HepG2 (cell line): ENCODE measurements around the gene NDUFB5. TPM values are rescaled to one million over a fixed set of nuclear protein-coding genes. Genes with fewer than 3 reads are reported as not detected.

Experiments used
- CCAR2 ChIP-seq: fragments of 200-400 bp; formaldehyde crosslinking; optimal IDR thresholded peaks from 2 replicates; pipeline ENCODE3; 2018; ENCODE audit warnings: low read depth, mild to moderate bottlenecking, low read length, moderate library complexity
- FOSL1 ChIP-seq: sonication (generic); formaldehyde crosslinking; IDR thresholded peaks from 2 replicates; pipeline ENCODE4 v1.9.0; 2021; ENCODE audit warnings: missing genetic modification reagents, borderline replicate concordance
- GLI4 ChIP-seq: sonication (generic); formaldehyde crosslinking; IDR thresholded peaks from 2 replicates; pipeline ENCODE4 v1.5.1; 2020; ENCODE audit warnings: missing genetic modification reagents, mild to moderate bottlenecking, moderate library complexity, borderline replicate concordance
- HNRNPK ChIP-seq: fragments of 200-400 bp; formaldehyde crosslinking; IDR thresholded peaks from 2 replicates; pipeline ENCODE4 v1.6.1; 2018; ENCODE audit warnings: low read length, low read depth, moderate library complexity, mild to moderate bottlenecking; ENCODE audit not compliant: poor library complexity, severe bottlenecking
- HNRNPLL ChIP-seq: fragments of 200-400 bp; formaldehyde crosslinking; IDR thresholded peaks from 2 replicates; pipeline ENCODE4 v1.6.1; 2017; ENCODE audit warnings: mild to moderate bottlenecking, low read depth, low read length; ENCODE audit not compliant: poor library complexity, severe bottlenecking
- NAIF1 ChIP-seq: sonication (generic); formaldehyde crosslinking; IDR thresholded peaks from 2 replicates; pipeline ENCODE4 v1.5.0; 2020; ENCODE audit warnings: mild to moderate bottlenecking, missing genetic modification reagents, borderline replicate concordance
- POLR2AphosphoS2 ChIP-seq: IDR thresholded peaks from 2 replicates; pipeline ENCODE4 v1.6.1; 2011; ENCODE audit warnings: low read depth, low read length, improper control_type of control experiment
- SP5 ChIP-seq: IDR thresholded peaks from 2 replicates; pipeline ENCODE4 v1.6.1; 2016; ENCODE audit warnings: low read depth, borderline replicate concordance
- TEAD3 ChIP-seq: optimal IDR thresholded peaks from 2 replicates; pipeline ENCODE3; 2016; ENCODE audit warnings: borderline replicate concordance
- TMF1 ChIP-seq: sonication (generic); formaldehyde crosslinking; IDR thresholded peaks from 2 replicates; pipeline ENCODE4 v1.8.1; 2022; ENCODE audit warnings: low read depth, missing genetic modification reagents
- ZBTB40 ChIP-seq, 2 experiments: fragments of 450-650 bp in 1 of 2; sonication (generic) in 1 of 2; formaldehyde crosslinking in 1 of 2; IDR thresholded peaks; 2 replicates each; pipeline versions ENCODE4 v1.6.1 to v1.8.0; 2016 to 2022; ENCODE audit warnings: antibody characterized with exemption in 1 of 2, mild to moderate bottlenecking in 1 of 2, missing genetic modification reagents in 1 of 2
- ZNF205 ChIP-seq: IDR thresholded peaks from 2 replicates; pipeline ENCODE4 v1.6.1; 2018; ENCODE audit warnings: missing biosample characterization, missing genetic modification reagents
- ZNF263 ChIP-seq: sonication (generic); formaldehyde crosslinking; IDR thresholded peaks from 2 replicates; pipeline ENCODE4 v1.4.0; 2020; ENCODE audit warnings: missing genetic modification reagents
- ZNF276 ChIP-seq: sonication (generic); formaldehyde crosslinking; IDR thresholded peaks from 2 replicates; pipeline ENCODE4 v1.4.0; 2020; ENCODE audit warnings: mild to moderate bottlenecking, low read depth, missing genetic modification reagents
- ZNF556 ChIP-seq: sonication (generic); formaldehyde crosslinking; IDR thresholded peaks from 2 replicates; pipeline ENCODE4 v1.4.0; 2020; ENCODE audit warnings: mild to moderate bottlenecking, missing genetic modification reagents, borderline replicate concordance
- ZNF569 ChIP-seq: sonication (generic); formaldehyde crosslinking; IDR thresholded peaks from 2 replicates; pipeline ENCODE4 v1.5.0; 2020; ENCODE audit warnings: mild to moderate bottlenecking, missing genetic modification reagents, moderate library complexity, borderline replicate concordance
- ZNF589 ChIP-seq: sonication (generic); formaldehyde crosslinking; conservative IDR thresholded peaks from 2 replicates; pipeline ENCODE4 v1.8.0; 2022; ENCODE audit warnings: mild to moderate bottlenecking, moderate library complexity, missing genetic modification reagents
- polyA plus RNA-seq, 8 experiments: library from polyadenylated mRNA; depleted of rRNA in 3 of 8; stranded (reverse) in 7 of 8; unstranded in 1 of 8; fragments of >200 nt; fragmentation: Illumina TruSeq in 4 of 8; extraction: Trizol in 4 of 8; gene quantifications; 2 replicates each; pipeline versions ENCODE4 v1.2.1 to v1.2.3, GENCODE V29; 2011 to 2016; ENCODE audit warnings: low read depth in 4 of 8, missing spikeins in 1 of 8, mixed read lengths in 1 of 8; ENCODE audit not compliant: insufficient read depth in 1 of 8
- total RNA-seq, 5 experiments: library from RNA; depleted of rRNA; stranded (reverse); fragments of >200 nt; fragmentation: Illumina TruSeq; extraction: Trizol; gene quantifications; 2 replicates each; pipeline ENCODE4 v1.2.3, GENCODE V29; 2016; ENCODE audit warnings: low read depth in 1 of 5

The NDUFB5 gene
- total and polyA plus RNA-seq, 2 of the 13 experiments (the other 11 are each of a cell fraction or from before 2014, with no cell fraction given) = 43.3 to 120 TPM

GRCh38 chr3:179604321-179605078, at the start of gene NDUFB5, which contains the start of gene MRPL47 (continued):
- TF ChIP-seq ZBTB40 (IDR thresholded peaks at IDR 0.05) (peak; percentile 75), ZBTB40 (CRISPR knock-in tag; IDR thresholded peaks at IDR 0.05) (no peak), ZNF556 (CRISPR knock-in tag) (peak; percentile 55; the same call in 1 of the 2 replicates), POLR2AphosphoS2 (no peak), ZNF589 (CRISPR knock-in tag) (no peak), SP5 (CRISPR knock-in tag) (peak; percentile 43; the same call in 1 of the 2 replicates), ZNF569 (CRISPR knock-in tag) (no peak), CCAR2 (no peak), TEAD3 (CRISPR knock-in tag) (peak; percentile 28), ZNF276 (CRISPR knock-in tag) (no peak), HNRNPK (no peak), NAIF1 (CRISPR knock-in tag) (no peak), ZNF205 (CRISPR knock-in tag) (no peak), TMF1 (no peak), GLI4 (CRISPR knock-in tag) (no peak), HNRNPLL (peak; percentile 49), FOSL1 (no peak), ZNF263 (no peak)
